A673 (cell line): ENCODE measurements around the gene CYLC2. TPM values are rescaled to one million over a fixed set of nuclear protein-coding genes. Genes with fewer than 3 reads are reported as not detected.

Source experiments
- BruUV-seq: library from RNA; stranded (reverse); fragments of 400-500 nt; replicated peaks from 2 replicates; lab custom pipeline; 2021; lab: Mats Ljungman, UMichigan
- CTCF ChIA-PET: fragments of 300-600 bp; sonication (Branson Sonifier 250); formaldehyde crosslinking; loops from one replicate; lab custom pipeline; 2022; ENCODE audit warnings: antibody characterized with exemption; lab: Charles Lee
- POLR2A ChIA-PET: fragments of 300-600 bp; sonication (Branson Sonifier 250); formaldehyde crosslinking; loops from one replicate; lab custom pipeline; 2022; ENCODE audit warnings: antibody characterized with exemption; ENCODE audit not compliant: low non-redundant PET; lab: Charles Lee
- DNase-seq: peaks from one replicate; pipeline ENCODE4 v3.0.0-alpha.2; 2015; ENCODE audit warnings: low spot score
- H3K27ac ChIP-seq: fragments of 200-600 bp; sonication (generic); 2 replicates; pipeline ENCODE4 v1.5.1; 2016; ENCODE audit warnings: mixed run types, low read depth, mild to moderate bottlenecking, mixed read lengths, antibody characterized with exemption, low read length; ENCODE audit not compliant: poor library complexity, severe bottlenecking
- H3K27me3 ChIP-seq: fragments of 200-600 bp; sonication (generic); replicated peaks from 2 replicates; pipeline ENCODE4 v1.6.1; 2017; ENCODE audit warnings: mixed run types, low read depth, mild to moderate bottlenecking, mixed read lengths, antibody characterized with exemption, low read length; ENCODE audit not compliant: insufficient read depth, poor library complexity
- H3K36me3 ChIP-seq: fragments of 200-600 bp; sonication (generic); 2 replicates; pipeline ENCODE4 v1.6.1; 2016; ENCODE audit warnings: mixed run types, mild to moderate bottlenecking, mixed read lengths, antibody characterized with exemption, low read length; ENCODE audit not compliant: insufficient read depth, poor library complexity, severe bottlenecking
- H3K4me1 ChIP-seq: fragments of 200-600 bp; sonication (generic); 2 replicates; pipeline ENCODE4 v1.6.1; 2017; ENCODE audit warnings: mixed run types, mild to moderate bottlenecking, mixed read lengths, antibody characterized with exemption, low read length; ENCODE audit not compliant: insufficient read depth, poor library complexity, severe bottlenecking
- H3K4me3 ChIP-seq: fragments of 200-600 bp; sonication (generic); 2 replicates; pipeline ENCODE4 v1.5.1; 2016; ENCODE audit warnings: low read depth, mixed run types, mild to moderate bottlenecking, mixed read lengths, low read length; ENCODE audit not compliant: poor library complexity, severe bottlenecking
- H3K9me3 ChIP-seq: fragments of 200-600 bp; sonication (generic); 2 replicates; pipeline ENCODE4 v1.6.1; 2016; ENCODE audit warnings: mixed run types, low read depth, mild to moderate bottlenecking, mixed read lengths, antibody characterized with exemption, low read length; ENCODE audit not compliant: poor library complexity, severe bottlenecking
- CTCF ChIP-seq: fragments of 300-800, 200-600 bp; sonication (generic); conservative IDR thresholded peaks from 2 replicates; pipeline ENCODE4 v1.5.1; 2017; ENCODE audit warnings: low read depth, mild to moderate bottlenecking, antibody characterized with exemption, low read length, moderate library complexity, mixed read lengths
- EZH2 ChIP-seq: fragments of 200-600 bp; sonication (generic); IDR thresholded peaks from 2 replicates; pipeline ENCODE4 v1.6.1; 2017; ENCODE audit warnings: borderline replicate concordance, low read depth, mild to moderate bottlenecking, mixed read lengths, antibody characterized with exemption, low read length; ENCODE audit not compliant: poor library complexity, severe bottlenecking
- intact Hi-C: fragments of 100-400 bp; cut with micrococcal nuclease; formaldehyde crosslinking; loops from one replicate; pipeline ENCODE4 v1.10.0; 2022; ENCODE audit not compliant: unreplicated experiment
- total RNA-seq: library from RNA; stranded (reverse); gene quantifications from 2 replicates; pipeline ENCODE4 v1.2.3, GENCODE V29; 2021

CYLC2 gene
- total RNA-seq, 1 experiment from 2014 or later: not detected

DNA sequence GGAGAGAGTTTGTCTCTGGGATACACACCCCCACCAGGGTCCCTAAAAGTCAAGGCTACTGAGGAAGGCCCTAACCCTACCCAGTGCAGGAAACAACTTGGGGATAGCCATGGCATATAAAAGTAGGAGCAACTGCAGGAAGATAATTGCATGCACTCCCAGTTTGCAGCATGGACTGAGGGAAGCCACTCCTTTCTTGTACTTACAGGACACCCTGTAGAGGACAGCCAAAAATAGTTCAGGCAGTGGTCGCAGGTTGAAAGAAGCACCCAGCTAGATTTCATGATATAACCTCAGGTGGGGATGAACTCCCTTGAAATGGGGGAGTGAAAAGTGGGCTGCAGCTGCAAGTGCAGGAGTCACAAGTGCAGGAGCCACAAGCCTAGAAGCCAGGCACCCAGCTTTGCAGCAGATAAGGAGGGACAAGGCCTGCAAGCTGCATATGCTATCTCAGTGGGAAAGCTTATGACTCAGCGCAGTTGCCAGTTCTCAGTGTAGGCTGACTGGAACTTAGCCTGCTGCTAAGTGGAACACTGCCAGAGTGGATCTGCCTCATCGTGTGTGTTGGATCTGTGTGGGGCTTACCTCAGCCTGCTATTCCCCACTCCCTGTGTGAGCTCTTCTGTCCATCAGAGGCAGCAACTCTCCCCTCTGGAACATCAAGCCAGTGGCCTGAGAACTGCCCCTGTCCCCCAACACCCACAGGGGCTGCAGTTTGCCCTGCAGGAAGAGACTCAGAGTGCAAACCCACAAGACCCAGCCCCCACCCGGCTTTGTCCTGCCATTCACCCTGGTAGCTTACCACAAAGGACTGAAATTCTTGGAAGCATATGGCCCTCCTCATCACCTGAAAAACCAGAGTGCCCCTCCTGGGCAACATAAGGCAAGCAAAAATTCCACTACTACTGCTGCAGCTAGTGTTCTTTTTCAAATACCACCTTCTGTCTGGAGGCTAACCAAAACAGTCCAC, 42.7 kb downstream of the CYLC2 start:
- BruUV-seq: no TSS peak
- no peaks in the 10 kb centered on the region for H3K4me1 ChIP-seq
- ChIA-PET POLR2A (no interaction called here), CTCF (no interaction called here)
- DNase-seq: no peak
- no peaks in the 10 kb centered on the region for H3K36me3 ChIP-seq
- H3K9me3 ChIP-seq: peaks cover 9% of the 10 kb centered on the region
- no peak overlapping the region for H3K4me3 ChIP-seq
- intact Hi-C loops: no loop called here
- H3K27ac ChIP-seq: no peak overlapping the region
- H3K27me3 ChIP-seq: no peaks in the 10 kb centered on the region
- no peak for TF ChIP-seq CTCF
- no peak for TF ChIP-seq EZH2

GRCh38 chr9:103041961-103042360, 46.8 kb downstream of the CYLC2 start:
- Histone ChIP-seq H3K4me1 (no peaks in the 10 kb centered on the region), H3K27me3 (no peaks in the 10 kb centered on the region), H3K4me3 (no peak overlapping the region), H3K9me3 (peaks cover 10% of the 10 kb centered on the region), H3K27ac (no peak overlapping the region), H3K36me3 (no peaks in the 10 kb centered on the region)
- no TSS peak for BruUV-seq
- intact Hi-C loops: no loop called here
- ChIA-PET POLR2A (no interaction called here), CTCF (no interaction called here)
- no peak for DNase-seq
- TF ChIP-seq EZH2: no peak
- no peak for TF ChIP-seq CTCF
